CD4-positive, alpha-beta T cell treated with Interleukin-21 for 1 hour (primary cell): Measurements from ENCODE around the gene NPLOC4.

Experiments
- DNase-seq: peaks from one replicate; pipeline ENCODE4 v3.0.0-alpha.2; 2020

Gene NPLOC4

DNA sequence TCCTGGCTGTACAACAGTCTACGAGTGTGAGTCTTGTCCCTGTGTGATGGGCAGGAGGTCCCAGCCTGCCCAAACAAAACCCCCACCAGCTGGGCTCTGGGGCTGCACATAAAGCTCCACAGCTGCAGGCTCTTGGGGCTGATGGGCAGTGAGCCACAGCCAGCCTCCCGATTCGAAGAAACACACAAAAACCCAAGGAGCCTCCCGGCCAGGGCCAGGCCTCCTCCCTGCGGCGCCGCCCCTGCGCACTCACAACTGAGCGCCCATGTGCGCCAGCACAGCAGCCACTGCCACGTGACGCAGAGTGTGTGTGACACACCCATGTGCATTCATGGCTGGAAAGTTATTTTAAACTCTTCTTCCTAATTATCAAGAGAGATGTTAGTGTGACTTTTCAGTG is 54.2 kb downstream of the NPLOC4 start:
- no peak for DNase-seq

DNA sequence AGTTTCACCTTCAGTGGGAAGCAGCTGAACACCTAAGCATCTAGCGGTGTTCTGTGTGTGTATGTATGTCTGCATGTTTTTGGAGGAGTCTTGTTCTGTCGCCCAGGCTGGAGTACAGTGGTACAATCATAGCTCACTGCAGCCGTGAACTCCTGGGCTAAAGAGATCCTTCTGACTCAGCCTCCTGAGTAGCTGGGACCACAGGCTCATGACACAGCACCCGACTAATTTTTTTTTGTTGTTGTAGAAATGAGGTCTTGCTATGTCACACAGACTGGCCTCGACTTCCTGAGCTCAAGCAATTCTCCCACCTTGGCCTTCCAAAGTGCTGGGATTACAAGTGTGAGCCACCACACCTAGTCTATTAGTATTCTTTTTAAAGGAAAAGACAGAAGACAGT is 54.6 kb downstream of the NPLOC4 start:
- no peak for DNase-seq

DNA sequence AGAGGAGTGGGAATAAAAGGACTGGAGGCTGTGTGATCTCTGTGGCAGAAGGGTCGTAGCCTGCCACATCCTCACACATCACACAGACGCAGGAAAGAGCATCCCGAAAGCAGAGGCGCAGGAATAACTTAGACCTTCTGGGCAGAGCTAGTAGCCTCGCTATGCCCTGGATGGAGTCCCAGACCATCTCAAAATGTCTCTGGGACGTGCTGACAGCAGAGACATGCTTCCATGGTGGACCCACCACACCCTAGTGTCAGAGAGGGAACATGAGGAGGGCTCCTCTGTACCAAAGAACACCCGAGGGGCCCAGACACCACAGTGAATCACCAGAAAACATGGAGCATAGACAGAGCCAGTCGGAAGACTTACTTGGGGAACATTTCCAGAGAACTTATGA is 55.2 kb downstream of the NPLOC4 start:
- no peak for DNase-seq

DNA sequence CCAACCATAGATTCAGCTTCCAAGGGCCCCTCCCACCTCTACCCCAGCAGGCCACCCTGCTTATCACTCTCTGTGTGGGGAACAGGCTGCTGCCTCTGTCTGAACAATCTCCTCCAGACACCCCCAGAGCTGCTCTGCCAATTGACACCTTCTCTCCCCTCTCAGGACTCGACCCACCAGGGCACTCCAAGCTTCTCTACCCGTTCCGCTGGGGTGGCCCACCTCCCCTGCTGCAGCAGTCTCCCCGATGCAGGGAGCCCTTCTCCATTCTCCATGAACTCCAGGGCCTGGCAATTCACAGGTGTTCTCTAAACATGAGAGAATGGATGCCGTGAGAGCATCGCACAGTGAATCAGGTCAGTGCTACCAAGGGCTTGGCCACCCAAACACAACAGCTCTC is 56.4 kb downstream of the NPLOC4 start:
- DNase-seq = no peak

DNA sequence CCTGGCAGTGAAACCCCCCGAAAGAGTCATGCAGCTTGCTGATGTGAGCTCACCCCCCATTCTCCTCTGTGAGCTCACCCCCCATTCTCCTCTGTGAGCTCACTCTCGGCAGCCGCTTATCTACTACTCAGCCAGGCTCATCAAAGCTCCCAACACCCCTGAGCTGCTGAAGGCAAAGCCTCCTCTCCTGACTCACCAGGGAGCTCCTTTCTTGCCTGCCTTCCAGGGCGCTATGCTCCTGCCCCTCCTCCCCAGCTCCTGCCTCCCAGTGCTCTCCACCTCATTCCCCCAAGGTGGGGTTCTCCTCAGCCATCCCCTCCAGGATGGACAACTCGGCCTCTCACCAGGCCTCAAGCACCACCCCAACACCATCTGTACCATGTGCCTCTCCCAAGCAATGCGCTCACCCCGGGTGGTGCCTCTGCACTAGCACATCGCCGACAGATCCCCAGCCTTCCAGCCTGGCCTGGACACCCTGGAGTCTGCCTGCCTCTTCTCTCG is 57.0 kb downstream of the NPLOC4 start:
- DNase-seq = no peak

DNA sequence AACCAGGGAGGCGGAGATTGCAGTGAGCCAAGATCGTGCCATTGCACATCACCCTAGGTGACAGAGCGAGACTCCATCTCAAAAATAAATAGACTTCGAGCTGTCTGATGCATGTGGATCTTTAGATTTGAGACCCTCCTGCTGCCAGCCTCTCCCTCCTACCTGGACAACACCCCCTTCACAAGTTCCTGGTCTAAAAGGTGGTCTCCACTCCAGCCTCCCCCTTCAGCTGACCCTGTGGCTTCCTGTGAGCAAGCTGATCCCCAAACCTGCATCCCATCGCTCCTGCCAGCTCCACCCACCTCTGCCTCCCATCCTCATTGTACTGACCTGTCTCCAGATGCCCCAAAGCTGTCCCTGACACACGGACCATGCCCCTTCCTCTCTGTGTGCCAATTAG is 57.6 kb downstream of the NPLOC4 start:
- no peak for DNase-seq

DNA sequence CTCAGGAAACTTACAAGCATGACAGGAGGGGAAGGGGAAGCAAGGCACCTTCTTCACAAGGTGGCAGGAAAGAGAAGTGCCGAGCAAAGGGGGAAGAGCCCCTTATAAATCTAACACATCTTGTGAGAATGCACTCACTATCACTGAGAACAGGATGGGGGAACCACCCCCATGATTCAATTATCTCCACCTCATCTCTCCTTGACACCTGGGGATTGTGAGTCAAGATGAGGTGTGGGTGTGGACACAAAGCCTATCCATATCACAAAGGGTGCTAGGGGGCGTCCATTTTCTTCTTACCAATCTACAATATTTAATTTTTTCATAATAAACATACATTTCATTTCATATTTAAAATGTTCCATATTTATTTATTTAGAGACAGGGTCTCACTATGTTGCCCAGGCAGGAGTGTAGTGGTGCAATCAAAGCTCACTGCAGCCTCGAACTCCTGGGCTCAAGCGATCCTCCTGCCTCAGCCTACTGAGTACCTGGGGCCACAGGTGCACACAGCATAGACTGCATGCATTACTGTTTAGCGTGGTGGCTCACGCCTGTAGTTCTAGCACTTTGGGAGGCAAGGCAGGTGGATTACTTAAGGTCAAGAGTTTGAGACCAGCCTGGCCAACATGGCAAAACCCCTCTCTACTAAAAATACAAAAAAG is 58.2 kb downstream of the NPLOC4 start:
- DNase-seq = no peak

DNA sequence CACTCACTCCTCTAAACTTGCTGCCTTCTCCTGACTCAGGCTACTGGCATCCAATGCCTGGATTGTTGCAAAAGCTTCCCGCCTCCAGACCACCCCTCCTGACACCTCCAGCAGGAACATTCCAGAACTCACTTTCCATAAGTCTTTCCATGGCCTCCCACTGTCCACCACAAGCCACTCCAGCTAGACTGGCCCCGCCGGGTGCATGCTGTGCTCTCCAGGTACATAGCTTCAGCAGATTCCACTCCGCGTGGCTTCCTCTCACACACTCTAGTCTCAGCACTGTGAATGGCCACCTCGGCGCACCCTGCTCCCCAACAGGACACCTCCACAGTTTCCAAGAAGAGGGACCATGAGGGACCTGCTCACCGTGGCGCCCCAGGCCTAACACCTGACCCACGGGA is 58.9 kb downstream of the NPLOC4 start:
- no peak for DNase-seq

DNA sequence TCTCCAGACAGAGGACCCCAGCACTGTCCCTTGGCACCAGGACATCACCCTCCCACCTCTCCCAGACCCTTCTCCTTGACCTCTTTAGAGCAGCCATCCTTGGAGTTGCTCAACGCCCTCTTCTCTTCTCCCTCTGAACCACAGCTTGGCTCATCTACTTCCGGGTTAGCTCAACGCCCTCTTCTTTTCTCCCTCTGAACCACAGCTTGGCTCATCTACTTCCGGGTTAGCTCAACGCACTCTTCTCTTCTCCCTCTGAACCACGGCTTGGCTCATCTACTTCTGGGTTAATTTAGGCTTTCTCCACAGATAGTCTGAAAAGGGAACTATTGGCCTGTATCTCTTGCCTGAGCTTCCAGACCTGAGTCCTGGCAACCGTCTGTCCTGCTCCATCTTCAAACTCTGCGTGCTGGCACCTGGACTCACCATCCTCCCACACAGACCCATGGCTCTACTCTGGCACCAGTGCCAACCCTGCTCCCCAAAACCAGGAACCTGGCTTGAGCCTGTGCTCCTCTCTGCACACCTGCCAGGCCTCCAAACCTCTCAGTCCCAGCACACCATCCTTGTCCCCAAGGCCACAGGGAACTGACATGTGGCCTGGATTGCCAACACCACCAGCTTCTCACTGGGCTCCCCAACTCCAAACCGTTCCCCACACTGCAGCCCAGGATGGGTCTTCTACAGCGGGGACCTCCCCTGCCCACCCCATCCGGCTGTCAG is 59.5 kb downstream of the NPLOC4 start:
- peak; percentile 11 for DNase-seq

DNA sequence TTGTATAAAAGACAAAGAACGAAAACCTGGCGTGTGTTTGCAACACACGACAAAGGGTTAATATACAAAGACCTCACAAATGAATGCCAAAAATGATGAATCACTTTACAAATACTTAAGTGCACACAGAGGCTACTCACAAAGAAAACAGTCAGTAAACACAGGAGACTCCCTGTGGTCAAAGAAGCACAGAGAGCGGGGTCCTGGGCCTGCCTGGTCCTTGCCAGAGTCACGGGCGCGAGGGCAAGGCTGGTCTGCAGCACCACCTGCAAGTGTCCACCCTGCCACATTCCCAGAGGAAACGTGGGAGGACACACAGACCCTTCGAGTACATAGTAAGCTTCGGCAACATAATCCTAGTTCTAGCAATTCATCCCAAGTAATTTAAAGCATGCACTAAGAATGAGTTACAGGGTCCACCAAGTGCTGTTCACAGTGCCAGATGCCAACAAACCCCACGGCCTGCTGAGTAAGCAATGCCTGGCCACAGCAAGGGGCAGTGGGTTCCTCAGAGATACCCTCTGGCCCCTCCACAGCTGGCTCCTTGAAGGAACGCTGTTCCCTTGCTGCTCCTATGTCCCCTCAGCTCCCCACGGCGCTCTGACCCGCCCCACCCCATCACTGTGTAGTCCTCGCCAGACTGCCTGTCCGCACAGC is 60.2 kb downstream of the NPLOC4 start:
- no peak for DNase-seq

DNA sequence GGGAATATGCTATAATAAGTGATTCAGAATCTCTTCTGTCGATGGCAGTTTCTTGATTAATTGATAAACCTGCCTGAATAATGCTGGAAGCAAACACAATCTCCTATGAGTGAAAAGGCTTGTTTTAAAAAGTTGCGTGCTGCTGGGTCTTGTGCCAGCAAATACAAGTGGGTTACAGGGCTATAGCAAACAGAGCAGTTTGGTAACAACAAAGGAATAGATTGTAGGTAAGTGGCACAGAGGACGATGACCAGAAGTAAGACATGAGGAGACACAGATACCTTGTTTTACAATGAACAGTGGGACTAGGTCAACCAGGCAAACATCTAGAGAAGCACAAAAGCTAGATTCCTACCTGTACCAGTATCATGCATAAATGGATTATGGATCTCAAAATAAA is 61.1 kb downstream of the NPLOC4 start:
- no peak for DNase-seq

DNA sequence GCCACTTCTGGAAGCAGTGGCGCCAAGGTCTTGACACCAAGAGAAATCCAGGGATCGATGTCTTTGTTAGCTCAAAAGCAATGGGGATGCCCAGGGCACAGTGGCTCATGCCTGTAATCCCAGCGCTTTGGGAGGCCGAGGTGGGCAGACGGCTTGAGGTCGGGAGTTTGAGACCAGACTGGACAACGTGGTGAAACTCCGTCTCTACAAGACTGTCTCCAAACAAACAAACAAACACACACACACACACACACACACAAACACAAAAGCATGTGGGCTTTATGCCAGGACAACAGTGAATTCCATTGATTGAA is 62.3 kb downstream of the NPLOC4 start:
- DNase-seq = no peak

DNA sequence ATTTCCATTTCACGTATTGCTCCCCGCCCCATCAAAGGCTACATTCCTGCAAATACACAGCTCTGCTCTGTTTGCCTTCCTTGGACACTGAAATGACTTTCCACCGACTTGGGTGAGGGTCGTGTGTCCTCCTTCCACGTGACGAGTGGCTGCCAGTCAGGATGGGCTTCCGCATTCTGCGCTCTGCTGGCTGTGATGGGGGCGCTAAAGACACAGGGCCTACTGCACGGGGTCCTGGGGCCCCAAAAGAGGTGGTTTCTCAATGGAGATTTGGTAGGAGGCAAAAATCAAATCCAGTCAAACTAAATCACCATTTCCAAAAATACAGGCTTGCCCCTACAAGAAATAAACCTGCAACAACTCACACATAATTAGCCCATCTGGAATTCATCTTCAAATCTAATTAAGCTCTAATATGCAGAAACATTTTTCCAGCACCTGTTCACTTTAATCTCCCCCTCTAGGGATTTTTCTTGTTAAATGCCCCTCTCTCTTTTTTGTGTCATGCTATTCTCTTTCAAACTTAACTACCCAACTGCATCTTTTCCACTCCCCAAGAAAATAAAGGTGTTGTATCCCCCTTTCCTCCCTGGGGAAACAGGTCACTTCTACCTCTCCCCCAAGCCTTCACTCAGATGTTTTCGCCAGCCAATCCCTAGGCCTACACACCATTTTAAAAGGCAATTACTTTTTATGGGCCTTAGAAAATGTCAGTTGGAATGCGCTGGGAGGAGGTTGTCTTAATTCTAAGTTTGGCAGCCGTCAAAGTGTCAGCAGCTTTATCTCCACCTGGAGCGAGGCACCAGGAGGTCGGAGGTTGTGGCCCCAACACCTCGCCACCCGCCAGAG is 62.9 kb downstream of the NPLOC4 start:
- no peak for DNase-seq

DNA sequence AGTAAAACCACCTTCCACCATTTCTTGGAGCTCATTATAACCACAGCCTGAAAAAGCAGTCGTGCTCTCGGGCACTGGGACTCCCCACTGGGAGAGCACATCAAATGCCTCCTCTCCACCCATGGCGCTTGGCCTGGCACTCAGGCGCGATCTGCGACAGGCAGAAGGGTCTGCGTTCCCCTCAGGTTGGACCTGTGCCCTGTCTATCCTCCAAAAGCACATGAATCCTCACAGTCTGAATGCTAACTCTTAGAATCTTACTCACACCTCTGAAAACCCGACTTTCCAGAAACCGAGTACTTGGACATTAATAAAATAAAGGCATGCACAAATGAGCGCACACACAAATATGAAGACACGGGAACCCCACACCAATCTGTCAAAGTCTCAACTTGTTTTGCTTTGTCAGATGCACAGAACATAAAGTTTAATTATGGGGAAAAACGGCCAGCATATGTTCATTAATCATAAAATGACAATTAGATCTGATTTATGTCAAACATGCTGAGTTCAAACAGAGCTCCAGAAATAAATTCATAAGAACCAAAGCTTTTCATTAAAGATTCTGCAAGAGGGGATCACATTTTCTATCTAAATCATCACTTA is 64.2 kb downstream of the NPLOC4 start:
- no peak for DNase-seq

DNA sequence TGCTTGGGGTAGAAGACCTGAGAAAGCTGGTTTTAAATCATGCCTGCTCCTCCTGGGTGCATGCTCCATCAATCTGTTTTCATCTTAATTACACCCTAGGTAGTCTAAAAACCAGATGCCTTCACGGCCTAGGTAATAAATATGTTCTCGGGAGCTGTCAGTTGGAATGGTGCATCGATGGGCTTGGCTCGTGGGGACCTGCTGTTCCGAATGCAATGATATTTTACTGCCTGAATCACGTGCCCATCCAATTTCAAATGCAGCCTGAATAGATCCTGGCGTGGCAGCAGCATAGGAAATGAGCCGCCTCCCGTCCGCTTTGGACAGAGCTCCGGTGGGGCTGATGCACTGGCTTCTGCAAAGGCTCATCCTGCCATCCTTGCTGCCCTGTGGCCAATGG is 65.9 kb downstream of the NPLOC4 start:
- no peak for DNase-seq

DNA sequence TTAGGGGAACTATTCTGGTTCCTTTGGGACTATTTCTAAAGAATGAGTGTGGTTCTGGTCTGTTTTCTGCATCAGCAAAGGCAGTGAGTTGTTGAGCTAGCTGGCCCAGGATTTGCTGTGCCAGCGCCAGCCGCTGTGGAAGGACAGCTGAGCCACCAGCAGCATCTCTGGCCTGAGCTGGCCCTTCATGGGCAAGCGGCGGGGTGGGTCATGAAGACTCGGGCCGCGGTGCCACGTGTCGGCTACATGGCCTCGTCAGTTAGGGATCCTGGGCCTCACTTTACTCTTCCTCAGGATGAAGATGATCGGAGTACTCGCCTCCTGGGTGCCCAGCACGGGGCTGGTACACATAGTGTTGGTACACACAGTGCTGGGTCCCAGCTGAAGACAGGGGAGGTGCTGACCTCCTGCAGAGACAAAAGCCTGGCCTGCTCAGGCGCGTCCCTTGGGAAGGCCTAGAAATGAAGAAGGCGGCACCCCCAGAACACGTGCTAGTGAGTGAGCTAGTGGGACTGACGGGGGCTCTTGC is 66.9 kb downstream of the NPLOC4 start:
- DNase-seq = no peak

DNA sequence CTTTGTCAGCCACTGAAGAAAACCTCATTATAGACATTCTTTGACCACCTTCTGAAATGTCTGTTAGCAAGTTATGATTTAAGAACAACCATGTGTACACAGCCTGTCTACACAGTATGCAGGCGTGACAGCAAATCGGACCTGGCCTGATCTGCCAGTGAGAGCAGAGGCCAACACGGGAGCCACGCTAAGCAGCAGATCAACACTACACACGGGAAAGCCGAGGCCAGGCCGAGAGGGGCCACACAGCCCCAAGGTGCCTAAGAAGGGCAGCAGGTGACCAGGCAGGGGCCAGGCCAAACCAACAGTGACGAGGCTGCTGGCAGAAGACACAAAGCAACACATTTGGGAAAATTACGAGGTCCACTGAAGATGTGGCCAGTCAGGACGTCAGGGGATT is 68.5 kb downstream of the NPLOC4 start:
- no peak for DNase-seq

DNA sequence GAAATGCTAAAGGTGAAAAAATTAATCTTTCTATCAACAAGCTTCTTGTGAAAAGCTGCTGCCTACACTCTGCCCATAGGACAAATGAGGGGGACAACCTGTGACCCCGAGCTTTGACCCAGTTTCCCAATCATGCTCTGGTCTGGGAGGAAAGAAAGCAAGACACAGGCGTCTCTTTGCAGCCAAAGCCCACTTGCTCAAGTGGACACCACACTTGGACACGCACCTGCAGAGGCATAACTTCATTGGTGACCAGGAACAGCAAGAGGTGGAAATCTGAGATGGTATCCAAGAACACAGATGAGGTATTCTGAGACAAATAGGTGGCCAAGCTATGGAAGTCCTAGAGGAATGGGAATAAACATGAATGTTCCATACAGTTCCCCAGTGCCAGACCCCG is 69.7 kb downstream of the NPLOC4 start:
- no peak for DNase-seq

DNA sequence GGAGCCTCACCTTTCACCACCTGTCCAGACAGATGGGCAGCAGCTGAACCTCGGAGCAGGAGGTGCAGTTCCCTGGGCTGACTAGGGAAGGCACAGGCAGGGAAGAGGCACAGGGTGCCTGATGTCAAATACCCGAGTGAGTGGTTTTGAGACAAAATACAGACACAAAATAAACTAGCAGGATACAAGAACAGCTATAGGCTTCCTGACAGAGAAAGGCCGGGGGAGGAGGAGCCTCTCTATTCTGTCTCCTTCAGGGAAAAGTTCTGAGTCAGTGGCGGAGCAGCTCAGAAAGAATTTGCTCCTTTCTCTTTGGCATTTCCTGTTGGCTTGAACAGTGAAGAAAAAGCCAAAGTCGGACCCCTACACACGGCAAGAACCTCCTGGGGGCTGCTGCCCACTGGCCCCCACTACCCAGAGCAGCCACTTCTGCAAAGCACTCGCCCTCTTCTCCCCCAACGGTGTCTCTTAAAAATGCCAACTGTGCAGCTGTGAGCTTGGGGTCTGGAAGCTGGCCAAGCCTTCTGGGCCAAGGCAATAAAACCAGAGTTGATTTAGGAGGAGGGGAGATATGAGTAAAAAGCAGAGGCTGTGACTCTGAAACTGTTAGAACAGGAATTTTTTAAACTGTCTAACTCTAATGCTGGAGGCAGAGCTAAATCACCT is 70.3 kb downstream of the NPLOC4 start:
- no peak for DNase-seq

DNA sequence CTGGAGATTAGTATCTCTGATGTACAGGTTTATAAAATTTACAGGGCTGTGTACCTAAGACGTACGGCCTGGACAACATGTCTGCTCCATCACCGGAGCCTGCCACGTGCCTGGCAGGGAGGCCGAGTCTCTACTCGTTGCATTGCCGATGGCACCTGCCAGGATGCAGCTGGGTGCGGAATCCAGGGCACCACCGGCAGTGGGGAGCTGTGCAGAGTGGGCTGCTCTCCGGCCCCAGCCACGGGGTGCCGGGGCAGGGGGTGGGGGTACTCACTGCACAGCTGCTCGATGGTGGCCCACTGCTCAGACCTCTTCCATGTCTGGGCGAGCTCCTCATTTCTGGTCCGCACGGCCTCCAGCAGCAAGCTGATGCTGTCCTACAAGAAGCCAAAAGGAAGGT is 71.7 kb downstream of the NPLOC4 start:
- no peak for DNase-seq

DNA sequence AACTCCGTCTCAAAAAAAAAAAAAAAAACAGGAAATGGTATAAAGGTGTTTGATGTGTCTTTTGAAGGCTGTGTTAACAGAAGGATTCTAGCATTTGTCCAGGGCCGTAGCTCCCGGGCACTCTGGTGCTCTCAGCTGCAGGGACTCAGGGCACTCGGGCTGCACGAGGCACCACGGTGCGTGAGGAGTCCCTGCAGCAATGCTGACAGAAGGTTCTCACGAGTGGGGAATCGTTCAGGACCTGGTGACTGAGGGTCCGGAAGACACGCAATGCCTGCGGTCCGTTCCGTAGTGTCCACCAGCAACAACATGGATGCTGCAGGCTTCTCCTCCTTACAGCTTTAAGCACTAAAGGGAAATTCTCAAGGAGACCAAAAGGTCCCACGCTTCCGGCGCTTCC is 72.1 kb downstream of the NPLOC4 start:
- DNase-seq = no peak
